GM12891 (cell line): ENCODE data around the gene GPNMB.

ENCODE experiments used
- POLR2A ChIP-seq: IDR thresholded peaks from 2 replicates; pipeline ENCODE4 v1.6.1; 2011; ENCODE audit warnings: low read depth, low read length, control low read depth
- POLR2AphosphoS5 ChIP-seq: IDR thresholded peaks from 2 replicates; pipeline ENCODE4 v1.6.1; 2011; ENCODE audit warnings: low read depth, low read length, control low read depth
- SPI1 ChIP-seq: IDR thresholded peaks from 2 replicates; pipeline ENCODE4 v1.6.1; 2011; ENCODE audit warnings: low read depth, low read length, control low read depth
- TAF1 ChIP-seq: IDR thresholded peaks from 2 replicates; pipeline ENCODE4 v1.6.1; 2011; ENCODE audit warnings: low read depth, low read length, control low read depth

DNA sequence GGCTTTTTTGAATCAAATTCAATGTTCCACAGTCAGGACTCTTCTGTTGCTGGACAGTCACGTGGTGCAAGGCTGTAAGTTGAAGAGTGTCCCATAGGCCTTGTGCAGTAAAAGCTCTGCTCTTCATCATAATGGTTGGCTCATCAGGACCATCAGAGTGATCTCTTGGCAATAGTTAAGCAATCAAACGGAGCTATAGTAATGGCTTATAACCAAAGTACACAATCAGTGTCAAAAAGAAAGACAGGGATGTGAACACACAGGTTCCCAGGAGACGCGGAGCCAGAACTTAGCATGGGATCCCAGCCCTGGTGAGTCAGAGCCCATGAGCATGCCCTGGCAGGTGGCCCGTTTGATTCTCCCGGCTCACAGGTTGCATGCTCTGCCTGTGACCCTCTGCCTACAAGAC is 10.8 kb upstream of the GPNMB start:
- no peak for TF ChIP-seq POLR2A
- no peak for TF ChIP-seq POLR2AphosphoS5
- TF ChIP-seq SPI1, result no peak
- no peak for TF ChIP-seq TAF1
